NCI-H187 (cell line): ENCODE results near the gene LRPPRC.
"Not testable (repeated sequence)": the region's sequence is repeated elsewhere in the genome, so short reads cannot be mapped to it uniquely, and the experiment has no call there.

ENCODE experiments used
- DNase-seq, 2 experiments: peaks; one replicate each; lab custom pipeline; 2025; lab: John Stamatoyannopoulos, UW

The LRPPRC gene

GRCh38 chr2:43977677-43978375, 18.0 kb downstream of the LRPPRC start:
- no peak for DNase-seq

GRCh38 chr2:43960921-43961320, 34.9 kb downstream of the LRPPRC start:
- DNase-seq = no peak

- DNase-seq = no peak
Measured at GRCh38 chr2:43958397-43959275, 37.2 kb downstream of the LRPPRC start.

GRCh38 chr2:43950383-43951008, 45.3 kb downstream of the LRPPRC start:
- DNase-seq = no peak

- DNase-seq = no peak
Measured at GRCh38 chr2:43948370-43948769, 47.4 kb downstream of the LRPPRC start.

- no peak for DNase-seq
Measured at GRCh38 chr2:43946685-43947084, 49.1 kb downstream of the LRPPRC start.

- no peak for DNase-seq
Measured at GRCh38 chr2:43945439-43945838, 50.4 kb downstream of the LRPPRC start.

- DNase-seq = no peak
Measured at GRCh38 chr2:43944915-43945314, 50.9 kb downstream of the LRPPRC start.

GRCh38 chr2:43943809-43944452, 51.9 kb downstream of the LRPPRC start:
- no peak for DNase-seq

GRCh38 chr2:43943323-43943722, 52.5 kb downstream of the LRPPRC start:
- no peak for DNase-seq

GRCh38 chr2:43942881-43943280, 52.9 kb downstream of the LRPPRC start:
- DNase-seq = no peak

- no peak for DNase-seq
Measured at GRCh38 chr2:43941966-43942365, 53.8 kb downstream of the LRPPRC start.

- no peak for DNase-seq
Measured at GRCh38 chr2:43941359-43941758, 54.4 kb downstream of the LRPPRC start.

- no peak for DNase-seq
Measured at GRCh38 chr2:43939695-43940256, 56.0 kb downstream of the LRPPRC start.

GRCh38 chr2:43937269-43937820, 58.4 kb downstream of the LRPPRC start:
- no peak for DNase-seq

- DNase-seq = no peak
Measured at GRCh38 chr2:43934567-43934966, 61.2 kb downstream of the LRPPRC start.

GRCh38 chr2:43931293-43931692, 64.5 kb downstream of the LRPPRC start:
- DNase-seq = no peak

GRCh38 chr2:43927442-43927841, 68.3 kb downstream of the LRPPRC start:
- DNase-seq = no peak

GRCh38 chr2:43925431-43925830, 70.4 kb downstream of the LRPPRC start:
- DNase-seq = no peak

GRCh38 chr2:43924463-43924862, 71.3 kb downstream of the LRPPRC start:
- no peak for DNase-seq

- not testable (repeated sequence) for DNase-seq
Measured at GRCh38 chr2:43911136-43911790, 84.5 kb downstream of the LRPPRC start.
